ENCODE measurements around the gene EIF4G3. TPM values are rescaled to one million over a fixed set of nuclear protein-coding genes. Genes with fewer than 3 reads are reported as not detected.

EIF4G3 gene
- total RNA-seq, 1 donor from 2014 or later = 43.0 TPM

- H3K36me3 ChIP-seq = peaks cover 30% of the 10 kb centered on the region
- no peak overlapping the region for H3K4me3 ChIP-seq
- H3K4me1 ChIP-seq = peaks cover 9% of the 10 kb centered on the region
- no peak for TF ChIP-seq CTCF (IDR thresholded peaks at IDR 0.05)
- DNase-seq (no peak), ATAC-seq (no peak)
- no peak overlapping the region for H3K27ac ChIP-seq
- no peaks in the 10 kb centered on the region for H3K9me3 ChIP-seq
- no peaks in the 10 kb centered on the region for H3K27me3 ChIP-seq (ENCODE audit: low read depth)
- intact Hi-C loops (cut with DNase I) = no loop called here
Measured at GRCh38 chr1:21165076-21165475, 11.6 kb downstream of the EIF4G3 start.

- intact Hi-C loops (cut with DNase I) = no loop called here
Measured at GRCh38 chr1:21164266-21164665, 12.4 kb downstream of the EIF4G3 start.

GRCh38 chr1:21162740-21163464 lies 13.8 kb downstream of the EIF4G3 start:
- Histone ChIP-seq H3K36me3 (peaks cover 13% of the 10 kb centered on the region), H3K4me3 (no peak overlapping the region), H3K9me3 (no peaks in the 10 kb centered on the region), H3K27me3 (ENCODE audit: low read depth) (no peaks in the 10 kb centered on the region), H3K27ac (no peak overlapping the region), H3K4me1 (peaks cover 9% of the 10 kb centered on the region)
- DNase-seq (no peak), ATAC-seq (peak in 1 of 2 donors; percentile 48)
- intact Hi-C loops (cut with DNase I) = no loop called here
- TF ChIP-seq CTCF (IDR thresholded peaks at IDR 0.05) = no peak

More at GRCh38 chr1:21164266-21164665, 12.4 kb downstream of the EIF4G3 start:
- DNase-seq = no peak
- no peak overlapping the region for H3K27ac ChIP-seq
- peaks cover 25% of the 10 kb centered on the region for H3K36me3 ChIP-seq
- H3K4me1 ChIP-seq = peaks cover 9% of the 10 kb centered on the region
- no peak for ATAC-seq
- H3K9me3 ChIP-seq = no peaks in the 10 kb centered on the region
- no peak for TF ChIP-seq CTCF (IDR thresholded peaks at IDR 0.05)
- no peaks in the 10 kb centered on the region for H3K27me3 ChIP-seq (ENCODE audit: low read depth)
- no peak overlapping the region for H3K4me3 ChIP-seq

- DNase-seq (no peak), ATAC-seq (no peak)
- Histone ChIP-seq H3K36me3 (peaks cover 13% of the 10 kb centered on the region), H3K4me3 (no peak overlapping the region), H3K9me3 (no peaks in the 10 kb centered on the region), H3K27ac (no peak overlapping the region), H3K4me1 (peaks cover 9% of the 10 kb centered on the region), H3K27me3 (ENCODE audit: low read depth) (no peaks in the 10 kb centered on the region)
- intact Hi-C loops (cut with DNase I) = no loop called here
- no peak for TF ChIP-seq CTCF (IDR thresholded peaks at IDR 0.05)
Measured at GRCh38 chr1:21161842-21162241, 14.9 kb downstream of the EIF4G3 start.

- intact Hi-C loops (cut with DNase I) = no loop called here
- ATAC-seq (no peak), DNase-seq (no peak)
- Histone ChIP-seq H3K36me3 (peaks cover 13% of the 10 kb centered on the region), H3K9me3 (no peaks in the 10 kb centered on the region), H3K4me3 (no peak overlapping the region), H3K27ac (no peak overlapping the region), H3K27me3 (ENCODE audit: low read depth) (no peaks in the 10 kb centered on the region), H3K4me1 (peaks cover 9% of the 10 kb centered on the region)
- no peak for TF ChIP-seq CTCF (IDR thresholded peaks at IDR 0.05)
Measured at GRCh38 chr1:21160263-21160796, 16.4 kb downstream of the EIF4G3 start.

Data from lower lobe of right lung (tissue), 2 donors.